Subcutaneous adipose tissue (tissue), 4 donors: Measurements from ENCODE around the gene IQCH. TPM values are rescaled to one million over a fixed set of nuclear protein-coding genes. Genes with fewer than 3 reads are reported as not detected.

Source experiments
- total RNA-seq, 4 donors: library from RNA; depleted of rRNA; stranded (reverse); fragments of >200 nt; gene quantifications; one replicate each; pipeline ENCODE4 v1.1.0, GENCODE V29; 2016
- TF ChIP-seq, protein P1 (sequence below): fragments of 450-650 bp; IDR thresholded peaks from one replicate; pipeline ENCODE4 v1.5.1; 2016; ENCODE audit warnings: low read depth, mild to moderate bottlenecking, control low read depth, antibody characterized with exemption, moderate library complexity

Gene IQCH
- total RNA-seq, 4 donors from 2014 or later = 0.51 to 1.5 (median 0.88) TPM; not detected in 1

DNA sequence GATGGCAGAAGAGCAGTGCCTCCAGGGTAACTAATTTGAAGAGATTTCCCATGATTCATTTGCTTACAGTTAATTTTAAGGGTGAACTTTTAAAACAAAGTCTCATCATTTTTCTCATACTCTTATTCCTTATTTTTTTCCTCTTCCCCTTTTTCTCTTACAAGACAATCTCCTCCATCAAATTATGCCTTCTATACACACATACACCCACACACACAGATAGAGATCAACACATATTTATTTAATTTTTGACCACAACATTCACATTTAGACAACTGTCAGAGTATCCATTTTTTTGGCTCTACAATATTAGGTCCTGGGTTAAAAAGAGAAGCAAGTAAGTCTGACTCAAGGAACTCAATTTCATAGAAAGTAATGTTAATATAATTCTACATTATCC, 37.7 kb upstream of the IQCH start:
- TF ChIP-seq, protein P1, sequence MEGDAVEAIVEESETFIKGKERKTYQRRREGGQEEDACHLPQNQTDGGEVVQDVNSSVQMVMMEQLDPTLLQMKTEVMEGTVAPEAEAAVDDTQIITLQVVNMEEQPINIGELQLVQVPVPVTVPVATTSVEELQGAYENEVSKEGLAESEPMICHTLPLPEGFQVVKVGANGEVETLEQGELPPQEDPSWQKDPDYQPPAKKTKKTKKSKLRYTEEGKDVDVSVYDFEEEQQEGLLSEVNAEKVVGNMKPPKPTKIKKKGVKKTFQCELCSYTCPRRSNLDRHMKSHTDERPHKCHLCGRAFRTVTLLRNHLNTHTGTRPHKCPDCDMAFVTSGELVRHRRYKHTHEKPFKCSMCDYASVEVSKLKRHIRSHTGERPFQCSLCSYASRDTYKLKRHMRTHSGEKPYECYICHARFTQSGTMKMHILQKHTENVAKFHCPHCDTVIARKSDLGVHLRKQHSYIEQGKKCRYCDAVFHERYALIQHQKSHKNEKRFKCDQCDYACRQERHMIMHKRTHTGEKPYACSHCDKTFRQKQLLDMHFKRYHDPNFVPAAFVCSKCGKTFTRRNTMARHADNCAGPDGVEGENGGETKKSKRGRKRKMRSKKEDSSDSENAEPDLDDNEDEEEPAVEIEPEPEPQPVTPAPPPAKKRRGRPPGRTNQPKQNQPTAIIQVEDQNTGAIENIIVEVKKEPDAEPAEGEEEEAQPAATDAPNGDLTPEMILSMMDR = no peak

DNA sequence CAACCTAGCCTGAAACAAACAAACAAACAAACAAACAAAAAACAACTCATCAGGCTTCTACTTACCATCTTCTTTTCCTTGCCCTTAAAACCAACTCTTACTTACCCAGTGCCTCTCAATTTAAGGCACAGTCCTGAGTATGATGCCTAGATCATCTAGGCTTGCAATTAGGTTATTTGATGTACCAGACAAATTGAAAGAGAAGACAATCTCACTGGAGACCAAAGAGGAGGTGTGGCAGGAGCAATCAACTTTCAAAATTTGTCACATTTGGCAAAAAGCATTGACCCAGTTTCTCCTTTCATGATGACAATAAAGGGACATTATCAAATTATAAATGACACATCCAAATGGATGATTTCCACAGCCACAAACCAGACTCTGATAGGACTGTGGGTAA, 36.2 kb upstream of the IQCH start:
- TF ChIP-seq, protein P1 = no peak

DNA sequence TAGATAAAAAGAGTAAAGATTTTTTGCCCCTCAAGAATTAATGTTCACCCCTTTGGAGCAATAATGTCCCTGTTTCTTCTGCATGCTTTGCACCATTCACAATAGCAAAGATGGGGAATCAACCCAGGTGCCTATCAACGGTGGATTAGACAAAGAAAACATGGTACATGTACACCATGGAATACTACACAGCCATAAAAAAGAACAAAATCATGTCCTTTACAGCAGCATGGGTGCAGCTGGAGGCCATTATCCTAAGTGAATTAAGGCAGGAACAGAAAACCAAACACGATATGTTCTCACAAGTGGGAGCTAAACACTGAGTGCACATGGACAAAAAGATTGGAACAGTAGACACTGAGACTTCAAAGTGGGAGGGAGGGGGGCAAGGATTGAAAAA, 35.3 kb upstream of the IQCH start:
- TF ChIP-seq, protein P1 = no peak

DNA sequence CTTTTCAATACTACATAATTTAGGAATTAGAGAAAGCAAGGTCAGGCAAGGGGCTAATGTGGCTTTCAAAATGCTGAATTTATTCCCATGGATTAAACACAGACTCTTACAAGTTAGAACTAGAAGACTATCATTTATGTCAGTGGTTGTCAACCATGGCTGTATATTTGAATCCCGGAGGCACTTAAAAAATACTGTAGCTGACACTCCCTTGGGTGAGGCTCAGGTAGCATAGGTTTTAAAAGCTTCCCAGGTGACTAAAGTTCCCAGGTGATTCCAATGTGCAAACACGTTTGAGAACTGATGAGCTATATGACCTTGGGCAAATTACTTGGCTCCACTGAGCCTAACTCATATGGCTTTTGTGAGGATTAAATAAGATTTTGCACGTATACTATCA, 29.7 kb upstream of the IQCH start:
- TF ChIP-seq, protein P1 = no peak

DNA sequence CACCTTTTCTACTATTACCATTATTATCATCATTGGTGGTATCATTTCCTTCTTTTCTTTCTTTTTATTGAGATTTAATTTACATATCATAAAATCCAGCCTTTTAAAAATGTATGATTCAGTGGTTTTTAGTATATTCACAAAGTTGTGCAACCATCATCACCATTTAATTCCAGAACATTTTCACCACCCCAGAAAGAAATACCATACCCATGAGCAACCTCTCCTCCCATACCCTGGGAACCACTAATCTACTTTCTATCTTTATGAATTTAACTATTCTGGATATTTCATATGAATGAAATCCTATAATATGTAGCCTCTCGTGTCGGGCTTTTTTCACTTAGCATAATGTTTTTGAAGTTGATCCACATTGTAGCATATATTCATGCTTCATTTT, 29.2 kb upstream of the IQCH start:
- TF ChIP-seq, protein P1 = no peak

DNA sequence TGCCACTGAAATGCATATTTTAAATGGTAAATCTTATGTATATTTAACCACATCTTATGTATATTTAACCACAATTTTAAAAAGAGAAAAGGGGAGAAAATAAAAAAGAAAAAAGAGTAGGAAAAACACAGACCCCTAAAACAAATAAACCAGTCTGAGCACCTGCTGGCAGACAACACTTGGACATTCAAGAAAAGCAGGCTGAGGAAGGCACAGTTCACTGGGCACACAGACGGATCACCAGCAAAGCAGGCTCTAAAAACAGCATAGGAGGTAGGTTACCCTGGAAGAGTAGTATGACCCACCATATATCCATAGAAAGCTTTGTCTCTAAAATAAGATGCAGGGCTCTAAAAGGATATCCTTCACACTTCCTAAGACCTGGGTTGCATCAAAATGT, 27.2 kb upstream of the IQCH start:
- TF ChIP-seq, protein P1 = no peak

DNA sequence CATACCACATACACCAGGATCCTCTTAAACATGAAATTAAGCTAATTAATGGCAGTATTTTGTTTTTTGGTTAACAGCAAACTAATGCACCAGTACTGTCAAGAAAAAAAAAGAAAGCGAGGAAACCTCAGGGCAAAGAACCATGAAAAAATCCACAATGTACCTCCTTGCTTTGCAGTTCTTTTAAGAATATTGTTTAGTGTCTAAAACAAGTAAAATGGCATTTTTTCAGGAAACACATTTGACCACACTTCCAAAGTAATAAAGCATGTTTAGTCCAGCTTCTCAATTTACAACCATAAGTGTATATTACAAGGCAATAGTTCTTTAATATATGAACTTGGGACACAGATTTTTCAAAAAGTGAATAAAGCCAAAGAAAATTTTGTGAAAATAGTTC, 26.7 kb upstream of the IQCH start:
- TF ChIP-seq, protein P1 = no peak
